Prostate gland (tissue), 2 donors: ENCODE measurements around the gene KLF11.

ENCODE experiments used
- POLR2A ChIP-seq: fragments of 450-650 bp; IDR thresholded peaks from one replicate; pipeline ENCODE4 v1.6.1; 2016; ENCODE audit warnings: antibody characterized with exemption, mild to moderate bottlenecking
- TF ChIP-seq, protein P1 (sequence below), 4 experiments: fragments of 200-600 bp in 2 of 4; fragments of 450-650 bp in 2 of 4; sonication (generic) in 2 of 4; IDR thresholded peaks; 1 replicate in 3 of 4; 2 replicates in 1 of 4; pipeline ENCODE4 v1.5.1; 2016 to 2019; ENCODE audit warnings: antibody characterized with exemption in 4 of 4, mild to moderate bottlenecking in 2 of 4, moderate library complexity in 2 of 4

DNA sequence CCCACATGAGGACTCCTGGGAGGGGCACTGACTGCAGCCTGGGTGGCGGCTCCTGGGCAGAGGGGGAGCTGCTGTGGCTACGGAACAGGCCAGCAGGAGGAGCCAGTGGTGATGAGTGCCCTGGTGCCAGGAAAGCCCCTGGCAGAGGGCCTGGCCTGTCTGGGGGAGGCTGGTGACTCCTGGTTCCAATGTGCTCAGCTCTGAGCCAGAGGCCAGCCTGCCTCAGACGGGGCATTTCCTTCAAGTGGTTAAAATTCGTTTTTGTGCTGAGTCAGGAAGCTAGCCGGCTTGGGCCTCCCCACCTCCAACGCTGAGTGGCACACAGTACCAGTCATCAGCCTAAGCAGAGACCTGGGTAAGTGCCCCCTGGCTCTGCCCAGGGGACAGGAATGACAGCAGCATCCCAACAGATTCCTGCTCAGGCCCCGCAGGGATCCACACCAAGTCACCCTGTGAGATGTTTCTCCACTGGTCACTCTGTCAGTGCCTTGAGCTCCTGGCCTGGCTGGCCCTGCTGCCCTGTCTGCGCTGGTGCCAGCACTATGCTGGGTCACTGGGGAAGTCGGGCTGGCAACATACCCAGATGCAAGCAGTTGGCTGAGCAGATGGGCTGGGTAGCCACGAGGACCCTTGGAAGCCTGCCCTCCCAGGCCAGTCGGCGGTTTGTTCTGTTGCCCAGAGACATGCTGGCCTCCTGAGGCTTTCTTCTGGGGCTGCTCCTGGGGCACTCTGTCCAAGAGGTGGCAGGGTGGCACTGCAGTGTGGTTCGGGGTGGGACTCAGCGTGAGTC is 7.1 kb upstream of the KLF11 start:
- TF ChIP-seq, protein P1, sequence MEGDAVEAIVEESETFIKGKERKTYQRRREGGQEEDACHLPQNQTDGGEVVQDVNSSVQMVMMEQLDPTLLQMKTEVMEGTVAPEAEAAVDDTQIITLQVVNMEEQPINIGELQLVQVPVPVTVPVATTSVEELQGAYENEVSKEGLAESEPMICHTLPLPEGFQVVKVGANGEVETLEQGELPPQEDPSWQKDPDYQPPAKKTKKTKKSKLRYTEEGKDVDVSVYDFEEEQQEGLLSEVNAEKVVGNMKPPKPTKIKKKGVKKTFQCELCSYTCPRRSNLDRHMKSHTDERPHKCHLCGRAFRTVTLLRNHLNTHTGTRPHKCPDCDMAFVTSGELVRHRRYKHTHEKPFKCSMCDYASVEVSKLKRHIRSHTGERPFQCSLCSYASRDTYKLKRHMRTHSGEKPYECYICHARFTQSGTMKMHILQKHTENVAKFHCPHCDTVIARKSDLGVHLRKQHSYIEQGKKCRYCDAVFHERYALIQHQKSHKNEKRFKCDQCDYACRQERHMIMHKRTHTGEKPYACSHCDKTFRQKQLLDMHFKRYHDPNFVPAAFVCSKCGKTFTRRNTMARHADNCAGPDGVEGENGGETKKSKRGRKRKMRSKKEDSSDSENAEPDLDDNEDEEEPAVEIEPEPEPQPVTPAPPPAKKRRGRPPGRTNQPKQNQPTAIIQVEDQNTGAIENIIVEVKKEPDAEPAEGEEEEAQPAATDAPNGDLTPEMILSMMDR (IDR thresholded peaks at IDR 0.05), result peak in 2 of 4 experiments; percentile 13 to 58
- TF ChIP-seq POLR2A, result no peak
